ENCODE results near the gene JPH2.

The JPH2 gene

GRCh38 chr20:44067650-44068081 lies 119.3 kb downstream of the JPH2 start:
- ATAC-seq: no peak
- TF ChIP-seq ZFP3 (CRISPR knock-in tag; IDR thresholded peaks at IDR 0.05) (no peak), POU6F1 (CRISPR knock-in tag; IDR thresholded peaks at IDR 0.05; ENCODE audit: borderline replicate concordance, low read depth) (no peak), PATZ1 (CRISPR knock-in tag; IDR thresholded peaks at IDR 0.05; ENCODE audit: borderline replicate concordance) (no peak), ARNTL (CRISPR knock-in tag; IDR thresholded peaks at IDR 0.05; ENCODE audit: borderline replicate concordance, low read depth) (no peak), CSDC2 (CRISPR knock-in tag; IDR thresholded peaks at IDR 0.05) (no peak), ESRRG (CRISPR knock-in tag; IDR thresholded peaks at IDR 0.05) (no peak), ZNF70 (CRISPR knock-in tag; IDR thresholded peaks at IDR 0.05) (no peak), TSHZ2 (CRISPR knock-in tag; IDR thresholded peaks at IDR 0.05) (no peak), BACH2 (CRISPR knock-in tag; IDR thresholded peaks at IDR 0.05; ENCODE audit: borderline replicate concordance) (no peak), GLIS3 (CRISPR knock-in tag; IDR thresholded peaks at IDR 0.05) (no peak), CSRNP3 (CRISPR knock-in tag; IDR thresholded peaks at IDR 0.05) (no peak), SNAI2 (CRISPR knock-in tag; IDR thresholded peaks at IDR 0.05) (no peak), ZNF565 (CRISPR knock-in tag; conservative IDR thresholded peaks at IDR 0.05; ENCODE audit: low read depth) (no peak), TOX (CRISPR knock-in tag; IDR thresholded peaks at IDR 0.05; ENCODE audit: borderline replicate concordance) (no peak), PPARA (CRISPR knock-in tag; IDR thresholded peaks at IDR 0.05; ENCODE audit: borderline replicate concordance) (no peak), RARB (CRISPR knock-in tag; IDR thresholded peaks at IDR 0.05) (no peak), ZC3H10 (CRISPR knock-in tag; IDR thresholded peaks at IDR 0.05) (no peak), CREB5 (CRISPR knock-in tag; IDR thresholded peaks at IDR 0.05; ENCODE audit: low read depth) (no peak)

GRCh38 chr20:44066645-44067606 lies 120.1 kb downstream of the JPH2 start:
- no peak for ATAC-seq
- no peak for TF ChIP-seq ARNTL (CRISPR knock-in tag; IDR thresholded peaks at IDR 0.05; ENCODE audit: borderline replicate concordance, low read depth)
- TF ChIP-seq OSR1 (CRISPR knock-in tag; IDR thresholded peaks at IDR 0.05): no peak
- TF ChIP-seq CSDC2 (CRISPR knock-in tag; IDR thresholded peaks at IDR 0.05): no peak
- TF ChIP-seq CSRNP3 (CRISPR knock-in tag; IDR thresholded peaks at IDR 0.05): no peak
- no peak for TF ChIP-seq RARB (CRISPR knock-in tag; IDR thresholded peaks at IDR 0.05)
- TF ChIP-seq ZNF70 (CRISPR knock-in tag; IDR thresholded peaks at IDR 0.05): no peak
- TF ChIP-seq ZNF8 (CRISPR knock-in tag; IDR thresholded peaks at IDR 0.05): no peak
- TF ChIP-seq ZFP30 (CRISPR knock-in tag; IDR thresholded peaks at IDR 0.05): no peak
- TF ChIP-seq PPARA (CRISPR knock-in tag; IDR thresholded peaks at IDR 0.05; ENCODE audit: borderline replicate concordance): no peak
